Lung (tissue), 12 donors: ENCODE data around the gene LRRC4B. TPM values are rescaled to one million over a fixed set of nuclear protein-coding genes. Genes with fewer than 3 reads are reported as not detected.
"Not testable (repeated sequence)": the region's sequence is repeated elsewhere in the genome, so short reads cannot be mapped to it uniquely, and the experiment has no call there.

ENCODE experiments used
- ATAC-seq: fragments of 200-7000 bp; cut with Tn5 transposase; one replicate; pipeline ENCODE4 v1.9.1; 2020; ENCODE audit warnings: moderate number of reproducible peaks; ENCODE audit not compliant: insufficient read depth, low FRiP score
- DNase-seq, 3 donors: peaks; one replicate each; pipeline ENCODE4 v3.0.0-alpha.2; 2013 to 2017
- H3K27ac ChIP-seq, 2 donors: one replicate each; pipeline ENCODE4 v1.5.1; 2013; ENCODE audit warnings: mild to moderate bottlenecking in 2 of 2, moderate library complexity in 2 of 2, control low read depth in 1 of 2, inconsistent platforms in 1 of 2, low read depth in 1 of 2, low read length in 1 of 2
- H3K27me3 ChIP-seq, 3 donors: one replicate each; pipeline ENCODE4 v1.5.1; 2013; ENCODE audit warnings: low read length in 2 of 3; ENCODE audit not compliant: control insufficient read depth in 3 of 3, insufficient read depth in 3 of 3
- H3K36me3 ChIP-seq, 4 donors: one replicate each; pipeline ENCODE4 v1.5.1; 2013; ENCODE audit warnings: low read length in 4 of 4, mild to moderate bottlenecking in 1 of 4, moderate library complexity in 1 of 4; ENCODE audit not compliant: control insufficient read depth in 4 of 4, insufficient read depth in 4 of 4
- H3K4me1 ChIP-seq, 5 donors: one replicate each; pipeline ENCODE4 v1.5.1; 2013; ENCODE audit warnings: low read length in 5 of 5, mild to moderate bottlenecking in 2 of 5, moderate library complexity in 1 of 5; ENCODE audit not compliant: control insufficient read depth in 5 of 5, insufficient read depth in 5 of 5
- H3K4me3 ChIP-seq: one replicate; pipeline ENCODE4 v1.5.1; 2013; ENCODE audit warnings: mild to moderate bottlenecking, control low read depth, moderate library complexity
- H3K9ac ChIP-seq, 2 donors: one replicate each; pipeline ENCODE4 v1.5.1; 2013; ENCODE audit warnings: low read length in 2 of 2, control low read depth in 1 of 2; ENCODE audit not compliant: insufficient read depth in 1 of 2
- H3K9me3 ChIP-seq, 4 donors: one replicate each; pipeline ENCODE4 v1.5.1; 2013; ENCODE audit warnings: low read length in 3 of 4, mild to moderate bottlenecking in 1 of 4, moderate library complexity in 1 of 4; ENCODE audit not compliant: control insufficient read depth in 4 of 4, insufficient read depth in 3 of 4
- CTCF ChIP-seq: IDR thresholded peaks from 2 replicates; pipeline ENCODE4 v1.5.1; 2012; ENCODE audit warnings: mild to moderate bottlenecking; ENCODE audit errors: control extremely low read depth, extremely low read depth
- WGBS, 2 donors: extraction: QIAGEN DNeasy Blood & Tissue Kit; methylation state at CpG; one replicate each; pipeline ENCODE4 v1.1.7; 2013; 5-methylcytosine and 5-hydroxymethylcytosine counted together
- polyA plus RNA-seq, 2 donors: library from polyadenylated mRNA; stranded (reverse); fragments of 200-250 nt; gene quantifications; one replicate each; pipeline ENCODE4 v1.2.1, GENCODE V29; 2013
- total RNA-seq, 2 donors: library from RNA; depleted of rRNA in 1 of 2; stranded (reverse); fragments of >200 nt in 1 of 2; gene quantifications; one replicate each; pipeline ENCODE4 v1.2.1, GENCODE V29; 2014 to 2021
- donor health status: control.
- donor health status: control.
- donor health status: Bipolar disorder and iron deficiency.
- donor health status: healthy.
- donor health status: DM: yes; HTN: yes; CAD: no.

Gene LRRC4B
- total and polyA plus RNA-seq, 4 donors, result 1.7 to 10.8 (median 2.7) TPM

DNA sequence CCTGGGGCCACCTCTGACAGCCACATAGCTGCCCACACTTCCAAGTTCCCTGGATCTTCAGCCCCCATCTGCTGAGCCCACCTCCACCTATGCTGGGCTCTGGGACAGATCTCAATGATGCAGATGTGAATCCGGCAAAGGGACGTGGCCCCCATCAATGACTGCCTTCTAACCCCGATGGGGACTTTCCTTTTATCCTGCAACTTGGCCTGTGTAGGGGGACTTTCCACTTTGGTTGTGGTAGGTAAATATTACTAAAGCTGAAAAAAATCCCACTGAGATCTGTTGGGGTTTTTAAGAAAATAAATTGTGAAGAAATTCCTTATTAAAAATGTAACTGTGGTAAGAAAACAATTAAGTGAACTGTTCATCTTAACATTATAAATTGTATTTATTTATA lies 33.8 kb downstream of the LRRC4B start:
- DNase-seq (no peak), ATAC-seq (no peak)
- WGBS, 2 donors, result 85 to 88% methylated on average over 3 of the region's 3 CpGs
- no peak overlapping the region for H3K4me3 ChIP-seq
- H3K27me3 ChIP-seq, result no peaks in the 10 kb centered on the region
- H3K36me3 ChIP-seq, result peaks cover 0 to 4% (median 1%) of the 10 kb centered on the region in 4 donors
- H3K27ac ChIP-seq, result no peak overlapping the region
- H3K9ac ChIP-seq, result no peak overlapping the region
- peaks cover 0 to 1% (median 0%) of the 10 kb centered on the region in 5 donors for H3K4me1 ChIP-seq
- H3K9me3 ChIP-seq, result peaks cover 0 to 12% (median 6%) of the 10 kb centered on the region in 4 donors
- TF ChIP-seq CTCF, result no peak

DNA sequence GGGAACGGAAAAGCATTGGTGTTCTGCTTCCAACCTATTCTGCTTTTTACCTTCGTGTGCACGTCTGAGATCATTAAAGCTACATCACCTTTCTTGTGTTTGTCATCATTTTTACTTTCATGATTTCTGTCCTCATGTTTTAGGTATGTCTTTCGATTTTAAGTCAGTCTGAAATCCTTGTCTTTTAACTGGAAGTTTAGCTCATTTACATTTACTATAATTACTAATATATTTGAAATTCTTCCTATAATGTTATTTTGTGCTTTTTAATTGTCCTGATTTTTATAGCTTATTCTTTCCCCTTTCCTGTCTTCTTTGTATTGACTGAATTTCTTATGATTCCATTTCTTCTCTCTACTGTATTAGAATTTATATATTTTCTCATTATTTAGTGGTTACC lies 35.3 kb downstream of the LRRC4B start:
- peaks cover 0 to 12% (median 6%) of the 10 kb centered on the region in 4 donors for H3K9me3 ChIP-seq
- no peak for ATAC-seq
- no peaks in the 10 kb centered on the region for H3K27me3 ChIP-seq
- H3K9ac ChIP-seq, result no peak overlapping the region
- no peak for TF ChIP-seq CTCF
- peaks cover 0 to 1% (median 0%) of the 10 kb centered on the region in 5 donors for H3K4me1 ChIP-seq
- H3K27ac ChIP-seq, result no peak overlapping the region
- 86 to 94% methylated on average over 4 of the region's 4 CpGs for WGBS, 2 donors
- H3K36me3 ChIP-seq, result peaks cover 0 to 4% (median 1%) of the 10 kb centered on the region in 4 donors
- H3K4me3 ChIP-seq, result no peak overlapping the region
- no peak for DNase-seq

DNA sequence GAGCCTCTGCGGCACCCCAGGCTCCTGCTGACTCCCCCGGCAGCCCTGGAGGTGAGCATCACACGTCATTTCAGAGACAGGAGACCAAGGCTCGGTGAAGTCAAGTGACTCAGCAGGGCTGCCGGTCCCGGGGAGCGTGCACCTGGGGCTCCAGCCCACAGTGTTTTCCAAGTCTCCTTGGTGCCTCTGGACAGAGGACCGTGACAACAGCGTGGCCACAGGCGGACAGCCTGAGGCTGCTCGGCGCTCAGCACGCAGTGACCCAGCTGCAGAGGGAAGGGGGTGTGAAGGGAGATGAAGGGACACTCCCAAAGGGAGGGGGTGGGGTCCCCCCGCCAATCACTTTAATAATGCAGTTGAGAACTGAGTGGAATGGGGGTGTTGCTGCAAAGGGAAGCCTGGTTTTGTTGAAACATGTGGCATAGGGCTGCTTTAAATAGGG lies 37.0 kb downstream of the LRRC4B start:
- no peak overlapping the region for H3K4me3 ChIP-seq
- H3K9me3 ChIP-seq, result peaks cover 0 to 12% (median 6%) of the 10 kb centered on the region in 4 donors
- H3K27ac ChIP-seq, result no peak overlapping the region
- H3K9ac ChIP-seq, result no peak overlapping the region
- no peak for DNase-seq
- no peaks in the 10 kb centered on the region for H3K27me3 ChIP-seq
- peaks cover 0 to 4% (median 1%) of the 10 kb centered on the region in 4 donors for H3K36me3 ChIP-seq
- no peak for TF ChIP-seq CTCF
- no peaks in the 10 kb centered on the region for H3K4me1 ChIP-seq
- 66% methylated on average over 14 of the region's 14 CpGs for WGBS, 2 donors
- ATAC-seq, result no peak

GRCh38 chr19:50528052-50528451 lies 40.2 kb downstream of the LRRC4B start:
- not testable (repeated sequence) for DNase-seq, H3K27ac ChIP-seq, H3K4me1 ChIP-seq, H3K4me3 ChIP-seq, H3K27me3 ChIP-seq, ATAC-seq, H3K9ac ChIP-seq, H3K36me3 ChIP-seq
- peaks cover 0 to 14% (median 4%) of the 10 kb centered on the region in 4 donors for H3K9me3 ChIP-seq
- 91 to 96% methylated on average over 3 of the region's 3 CpGs for WGBS, 2 donors
